Skeletal muscle satellite cell (primary cell): ENCODE data around the gene IGSF6.
"Not testable (repeated sequence)": the region's sequence is repeated elsewhere in the genome, so short reads cannot be mapped to it uniquely, and the experiment has no call there.

Source experiments
- H3K27me3 ChIP-seq: 2 replicates; pipeline ENCODE4 v1.7.0; 2013; ENCODE audit warnings: low read length; ENCODE audit not compliant: control insufficient read depth, insufficient read depth
- H3K36me3 ChIP-seq: 2 replicates; pipeline ENCODE4 v1.7.0; 2013; ENCODE audit warnings: mild to moderate bottlenecking, control low read depth, low read length; ENCODE audit not compliant: insufficient read depth
- H3K4me1 ChIP-seq: 2 replicates; pipeline ENCODE4 v1.7.0; 2013; ENCODE audit warnings: low read length; ENCODE audit not compliant: control insufficient read depth, insufficient read depth
- H3K4me2 ChIP-seq: 2 replicates; pipeline ENCODE4 v1.7.0; 2013; ENCODE audit warnings: mild to moderate bottlenecking, low read length
- H3K4me3 ChIP-seq: 2 replicates; pipeline ENCODE4 v1.7.0; 2013; ENCODE audit warnings: low read length
- H3K9ac ChIP-seq: 2 replicates; pipeline ENCODE4 v1.7.0; 2013; ENCODE audit warnings: mild to moderate bottlenecking, low read depth, low read length, moderate library complexity
- H3K9me3 ChIP-seq: replicated peaks from 2 replicates; pipeline ENCODE4 v1.7.0; 2013; ENCODE audit warnings: mild to moderate bottlenecking, control low read depth, low read length

Gene IGSF6

GRCh38 chr16:21650521-21650920 is 1.9 kb downstream of the IGSF6 start:
- no peak overlapping the region for H3K9ac ChIP-seq
- no peaks in the 10 kb centered on the region for H3K27me3 ChIP-seq
- peaks cover 39% of the 10 kb centered on the region for H3K36me3 ChIP-seq
- H3K9me3 ChIP-seq: no peaks in the 10 kb centered on the region
- peaks cover 14% of the 10 kb centered on the region for H3K4me1 ChIP-seq
- H3K4me3 ChIP-seq: no peak overlapping the region
- H3K4me2 ChIP-seq: no peak overlapping the region

- not testable (repeated sequence) for H3K27me3 ChIP-seq
- H3K4me1 ChIP-seq: peaks cover 18% of the 10 kb centered on the region
- H3K36me3 ChIP-seq: peaks cover 33% of the 10 kb centered on the region
Measured at GRCh38 chr16:21649826-21650406, 2.5 kb downstream of the IGSF6 start.

GRCh38 chr16:21647562-21648164 is 4.7 kb downstream of the IGSF6 start:
- H3K9me3 ChIP-seq: no peaks in the 10 kb centered on the region
- H3K27me3 ChIP-seq: no peaks in the 10 kb centered on the region
- no peak overlapping the region for H3K9ac ChIP-seq
- peaks cover 39% of the 10 kb centered on the region for H3K36me3 ChIP-seq
- H3K4me3 ChIP-seq: no peak overlapping the region
- H3K4me1 ChIP-seq: peaks cover 7% of the 10 kb centered on the region
- no peak overlapping the region for H3K4me2 ChIP-seq

More at GRCh38 chr16:21649826-21650406, 2.5 kb downstream of the IGSF6 start:
- H3K4me3 ChIP-seq, H3K4me2 ChIP-seq, H3K9me3 ChIP-seq, H3K9ac ChIP-seq: not testable (repeated sequence)

GRCh38 chr16:21646721-21647561 is 5.5 kb downstream of the IGSF6 start:
- no peak overlapping the region for H3K4me3 ChIP-seq
- no peaks in the 10 kb centered on the region for H3K9me3 ChIP-seq
- H3K9ac ChIP-seq: no peak overlapping the region
- peaks cover 39% of the 10 kb centered on the region for H3K36me3 ChIP-seq
- no peaks in the 10 kb centered on the region for H3K27me3 ChIP-seq
- peaks cover 7% of the 10 kb centered on the region for H3K4me1 ChIP-seq
- H3K4me2 ChIP-seq: no peak overlapping the region

- Histone ChIP-seq H3K4me2 (no peak overlapping the region), H3K27me3 (no peaks in the 10 kb centered on the region), H3K4me1 (peaks cover 15% of the 10 kb centered on the region), H3K9ac (peak overlapping the region; percentile 13), H3K36me3 (peaks cover 39% of the 10 kb centered on the region), H3K4me3 (no peak overlapping the region), H3K9me3 (no peaks in the 10 kb centered on the region)
Measured at GRCh38 chr16:21646091-21646490, 6.3 kb downstream of the IGSF6 start.

GRCh38 chr16:21645261-21645721 is 7.1 kb downstream of the IGSF6 start:
- peak overlapping the region; percentile 13 for H3K9ac ChIP-seq
- H3K4me1 ChIP-seq: peaks cover 19% of the 10 kb centered on the region
- H3K36me3 ChIP-seq: peaks cover 39% of the 10 kb centered on the region
- peak overlapping the region; percentile 36 for H3K4me2 ChIP-seq
- H3K4me3 ChIP-seq: no peak overlapping the region
- no peaks in the 10 kb centered on the region for H3K9me3 ChIP-seq
- H3K27me3 ChIP-seq: no peaks in the 10 kb centered on the region

- Histone ChIP-seq H3K27me3 (no peaks in the 10 kb centered on the region), H3K4me2 (no peak overlapping the region), H3K9ac (no peak overlapping the region), H3K4me1 (peaks cover 23% of the 10 kb centered on the region), H3K4me3 (no peak overlapping the region), H3K9me3 (no peaks in the 10 kb centered on the region), H3K36me3 (peaks cover 38% of the 10 kb centered on the region)
Measured at GRCh38 chr16:21644674-21645073, 7.7 kb downstream of the IGSF6 start.

GRCh38 chr16:21643785-21644184 is 8.6 kb downstream of the IGSF6 start:
- no peak overlapping the region for H3K4me3 ChIP-seq
- no peaks in the 10 kb centered on the region for H3K27me3 ChIP-seq
- no peaks in the 10 kb centered on the region for H3K9me3 ChIP-seq
- H3K4me1 ChIP-seq: peaks cover 31% of the 10 kb centered on the region
- peaks cover 35% of the 10 kb centered on the region for H3K36me3 ChIP-seq
- H3K4me2 ChIP-seq: no peak overlapping the region
- no peak overlapping the region for H3K9ac ChIP-seq

- H3K4me1 ChIP-seq: peaks cover 39% of the 10 kb centered on the region
- H3K4me3 ChIP-seq: no peak overlapping the region
- peaks cover 30% of the 10 kb centered on the region for H3K36me3 ChIP-seq
Measured at GRCh38 chr16:21642861-21643260, 9.5 kb downstream of the IGSF6 start.

GRCh38 chr16:21641916-21642315 is 10.5 kb downstream of the IGSF6 start:
- Histone ChIP-seq H3K4me3 (no peak overlapping the region), H3K4me2 (no peak overlapping the region), H3K9me3 (no peaks in the 10 kb centered on the region), H3K36me3 (peaks cover 20% of the 10 kb centered on the region), H3K9ac (peak overlapping the region; percentile 5), H3K4me1 (peaks cover 45% of the 10 kb centered on the region), H3K27me3 (no peaks in the 10 kb centered on the region)

More at GRCh38 chr16:21642861-21643260, 9.5 kb downstream of the IGSF6 start:
- no peak overlapping the region for H3K9ac ChIP-seq
- no peak overlapping the region for H3K4me2 ChIP-seq
- H3K9me3 ChIP-seq: no peaks in the 10 kb centered on the region
- H3K27me3 ChIP-seq: no peaks in the 10 kb centered on the region

- no peak overlapping the region for H3K4me2 ChIP-seq
- peaks cover 38% of the 10 kb centered on the region for H3K4me1 ChIP-seq
- H3K4me3 ChIP-seq: no peak overlapping the region
- no peaks in the 10 kb centered on the region for H3K27me3 ChIP-seq
- peak overlapping the region; percentile 51 for H3K9ac ChIP-seq
- H3K36me3 ChIP-seq: peaks cover 30% of the 10 kb centered on the region
- no peaks in the 10 kb centered on the region for H3K9me3 ChIP-seq
Measured at GRCh38 chr16:21639493-21639892, 12.9 kb downstream of the IGSF6 start.
